DMS53 treated with DMSO at 0.1 percent for 48 hours (cell line): ENCODE data around the gene HERC4.
"Not testable (repeated sequence)": the region's sequence is repeated elsewhere in the genome, so short reads cannot be mapped to it uniquely, and the experiment has no call there.

Experiments used
- DNase-seq: peaks from one replicate; lab custom pipeline; 2025; ENCODE audit not compliant: unreplicated experiment; lab: John Stamatoyannopoulos, UW

The HERC4 gene

DNA sequence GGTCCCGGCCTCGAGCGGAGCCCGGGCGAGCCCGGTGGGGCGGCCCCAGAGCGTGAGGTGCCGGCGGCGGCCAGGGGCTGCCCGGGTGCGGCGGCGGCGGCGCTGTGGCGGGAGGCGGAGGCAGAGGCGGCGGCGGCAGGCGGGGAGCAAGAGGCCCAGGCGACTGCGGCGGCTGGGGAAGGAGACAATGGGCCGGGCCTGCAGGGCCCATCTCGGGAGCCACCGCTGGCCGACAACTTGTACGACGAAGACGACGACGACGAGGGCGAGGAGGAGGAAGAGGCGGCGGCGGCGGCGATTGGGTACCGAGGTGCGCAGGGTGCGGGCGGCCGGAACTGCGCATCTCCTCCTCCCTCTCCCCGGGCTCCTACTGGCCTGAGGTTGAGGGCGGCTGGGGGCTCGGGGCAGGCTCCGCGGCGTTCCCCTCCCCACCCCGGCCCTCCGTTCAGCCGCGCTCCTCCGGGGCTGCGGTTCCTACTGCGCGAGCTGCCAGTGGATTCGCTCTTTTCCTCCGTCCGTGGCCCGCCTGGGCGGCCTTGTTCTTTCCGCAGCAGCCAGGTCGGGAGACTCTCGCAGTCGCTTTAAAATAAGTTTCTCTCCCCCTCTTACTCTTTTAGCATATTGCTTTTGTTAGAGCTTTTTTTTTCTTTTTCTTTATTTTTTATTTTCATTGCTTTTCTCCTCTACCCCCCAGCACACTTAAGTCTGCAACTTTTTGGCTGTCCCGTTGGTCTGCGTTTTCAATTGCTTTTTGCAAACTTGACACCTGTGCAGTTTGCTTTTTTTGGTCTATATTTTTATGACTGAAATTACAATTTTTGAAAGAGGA lies 190.0 kb downstream of the HERC4 start:
- peak; percentile 72 for DNase-seq

GRCh38 chr10:67884313-67884841 lies 190.7 kb downstream of the HERC4 start, which contains the start of gene SIRT1:
SIRT1 (plus strand) TSS chr10:67884656; CDS start chr10:67884722, 66 bp downstream.
- DNase-seq = peak; percentile 90

GRCh38 chr10:67883710-67884312 lies 191.3 kb downstream of the HERC4 start:
- no peak for DNase-seq

DNA sequence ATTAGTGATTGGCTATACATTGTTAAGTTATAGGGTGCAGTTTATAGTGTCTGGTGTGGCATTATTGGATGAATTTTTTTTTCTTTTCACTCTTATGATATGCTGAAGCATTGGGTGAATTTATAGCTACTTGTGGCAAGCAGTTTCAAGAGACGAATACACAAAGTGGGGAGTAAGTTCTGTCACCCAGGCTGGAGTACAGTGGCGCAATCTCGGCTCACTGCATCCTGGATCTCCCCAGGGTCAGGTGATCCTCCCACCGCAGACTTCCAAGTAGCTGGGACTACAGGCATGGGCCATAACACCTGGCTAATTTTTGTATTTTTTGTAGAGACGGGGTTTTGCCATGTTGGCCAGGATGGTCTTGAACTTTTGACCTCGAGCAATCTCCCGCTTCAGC lies 196.9 kb downstream of the HERC4 start:
- no peak for DNase-seq

GRCh38 chr10:67877421-67877820 lies 197.7 kb downstream of the HERC4 start:
- not testable (repeated sequence) for DNase-seq

- no peak for DNase-seq
Observed at GRCh38 chr10:67875340-67876238, 199.5 kb downstream of the HERC4 start.
